SU-DHL-6 (cell line): Measurements from ENCODE around the gene LMX1A.
A peak's percentile ranks its signal among the peaks of the same experiment; 100 is the strongest.

Experiments
- H2AFZ ChIP-seq: fragments of 200-600 bp; sonication (generic); 2 replicates; pipeline ENCODE4 v1.6.1; 2014; ENCODE audit warnings: low read depth, mild to moderate bottlenecking, moderate library complexity, mixed read lengths, antibody characterized with exemption, low read length; ENCODE audit not compliant: severe bottlenecking
- H3F3A ChIP-seq: fragments of 200-600 bp; shearing (Covaris generic); 2 replicates; pipeline ENCODE4 v1.6.0; 2016; ENCODE audit warnings: antibody characterized with exemption, mild to moderate bottlenecking; ENCODE audit not compliant: insufficient read depth
- H3K27ac ChIP-seq: fragments of 200-600 bp; sonication (generic); 2 replicates; pipeline ENCODE4 v1.5.1; 2016; ENCODE audit warnings: low read depth, mild to moderate bottlenecking, low read length, moderate library complexity, mixed read lengths
- H3K27me3 ChIP-seq: fragments of 200-600 bp; sonication (generic), shearing (Covaris generic); 2 replicates; pipeline ENCODE4 v1.6.0; 2014; ENCODE audit warnings: mild to moderate bottlenecking, low read length
- H3K36me3 ChIP-seq: fragments of 200-600 bp; sonication (generic); 2 replicates; pipeline ENCODE4 v1.6.1; 2014; ENCODE audit warnings: mild to moderate bottlenecking, low read length, mixed read lengths
- H3K4me2 ChIP-seq: fragments of 300-600, 200-600 bp; shearing (Covaris generic), sonication (generic); 2 replicates; pipeline ENCODE4 v1.6.0; 2014; ENCODE audit warnings: low read length, low read depth, mild to moderate bottlenecking; ENCODE audit not compliant: poor library complexity, severe bottlenecking
- H3K4me3 ChIP-seq: fragments of 200-600 bp; sonication (generic); 2 replicates; pipeline ENCODE4 v1.5.1; 2014; ENCODE audit warnings: antibody characterized with exemption, low read length, mild to moderate bottlenecking, mixed read lengths; ENCODE audit not compliant: insufficient read depth, poor library complexity, severe bottlenecking
- H3K79me2 ChIP-seq: fragments of 200-600 bp; sonication (generic); 2 replicates; pipeline ENCODE4 v1.6.1; 2014; ENCODE audit warnings: mild to moderate bottlenecking, low read length, moderate library complexity; ENCODE audit not compliant: insufficient read depth
- H3K9ac ChIP-seq: fragments of 200-600 bp; sonication (generic); 2 replicates; pipeline ENCODE4 v1.7.0; 2014; ENCODE audit warnings: mild to moderate bottlenecking, low read length
- H3K9me2 ChIP-seq: fragments of 200-600 bp; sonication (generic); replicated peaks from 2 replicates; pipeline ENCODE4 v1.6.1; 2014; ENCODE audit warnings: low read length; ENCODE audit not compliant: insufficient read depth
- H3K9me3 ChIP-seq: fragments of 200-600 bp; sonication (generic); 2 replicates; pipeline ENCODE4 v1.6.1; 2014; ENCODE audit warnings: low read length, mixed read lengths; ENCODE audit not compliant: insufficient read depth
- H4K20me1 ChIP-seq: fragments of 200-600 bp; sonication (generic); 2 replicates; pipeline ENCODE4 v1.6.1; 2014; ENCODE audit warnings: low read depth, mild to moderate bottlenecking, antibody characterized with exemption, low read length, moderate library complexity, mixed read lengths
- EZH2phosphoT487 ChIP-seq: fragments of 200-600 bp; sonication (generic), shearing (Covaris generic); conservative IDR thresholded peaks from 2 replicates; pipeline ENCODE4 v1.6.1; 2018; ENCODE audit warnings: mild to moderate bottlenecking, antibody characterized with exemption, low read length, moderate library complexity, mixed read lengths
- TF ChIP-seq, protein P1 (sequence below): fragments of 200-600 bp; sonication (generic); IDR thresholded peaks from one replicate; pipeline ENCODE4 v1.5.1; 2017; ENCODE audit warnings: antibody characterized with exemption, mild to moderate bottlenecking, low read length, moderate library complexity; ENCODE audit not compliant: insufficient read depth, poor library complexity, severe bottlenecking

Gene LMX1A

GRCh38 chr1:165375623-165376022 is 19.1 kb upstream of the LMX1A start:
- Histone ChIP-seq H2AFZ (no peak overlapping the region), H3K4me3 (no peak overlapping the region), H3K9ac (no peak overlapping the region), H4K20me1 (no peaks in the 10 kb centered on the region), H3K79me2 (no peaks in the 10 kb centered on the region), H3K4me2 (no peak overlapping the region), H3K27ac (no peak overlapping the region), H3K27me3 (no peaks in the 10 kb centered on the region), H3K9me2 (no peaks in the 10 kb centered on the region), H3K9me3 (no peaks in the 10 kb centered on the region), H3K36me3 (no peaks in the 10 kb centered on the region), H3F3A (no peaks in the 10 kb centered on the region)
- TF ChIP-seq EZH2phosphoT487, result no peak
- TF ChIP-seq, protein P1, sequence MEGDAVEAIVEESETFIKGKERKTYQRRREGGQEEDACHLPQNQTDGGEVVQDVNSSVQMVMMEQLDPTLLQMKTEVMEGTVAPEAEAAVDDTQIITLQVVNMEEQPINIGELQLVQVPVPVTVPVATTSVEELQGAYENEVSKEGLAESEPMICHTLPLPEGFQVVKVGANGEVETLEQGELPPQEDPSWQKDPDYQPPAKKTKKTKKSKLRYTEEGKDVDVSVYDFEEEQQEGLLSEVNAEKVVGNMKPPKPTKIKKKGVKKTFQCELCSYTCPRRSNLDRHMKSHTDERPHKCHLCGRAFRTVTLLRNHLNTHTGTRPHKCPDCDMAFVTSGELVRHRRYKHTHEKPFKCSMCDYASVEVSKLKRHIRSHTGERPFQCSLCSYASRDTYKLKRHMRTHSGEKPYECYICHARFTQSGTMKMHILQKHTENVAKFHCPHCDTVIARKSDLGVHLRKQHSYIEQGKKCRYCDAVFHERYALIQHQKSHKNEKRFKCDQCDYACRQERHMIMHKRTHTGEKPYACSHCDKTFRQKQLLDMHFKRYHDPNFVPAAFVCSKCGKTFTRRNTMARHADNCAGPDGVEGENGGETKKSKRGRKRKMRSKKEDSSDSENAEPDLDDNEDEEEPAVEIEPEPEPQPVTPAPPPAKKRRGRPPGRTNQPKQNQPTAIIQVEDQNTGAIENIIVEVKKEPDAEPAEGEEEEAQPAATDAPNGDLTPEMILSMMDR, result no peak

- no peaks in the 10 kb centered on the region for H3K79me2 ChIP-seq
- H3K27me3 ChIP-seq, result no peaks in the 10 kb centered on the region
- H3K27ac ChIP-seq, result no peak overlapping the region
- no peak overlapping the region for H3K4me2 ChIP-seq
- H3F3A ChIP-seq, result no peaks in the 10 kb centered on the region
- H3K4me3 ChIP-seq, result no peak overlapping the region
- H3K36me3 ChIP-seq, result no peaks in the 10 kb centered on the region
- H4K20me1 ChIP-seq, result no peaks in the 10 kb centered on the region
- no peak overlapping the region for H2AFZ ChIP-seq
- H3K9me2 ChIP-seq, result no peaks in the 10 kb centered on the region
- H3K9ac ChIP-seq, result no peak overlapping the region
- TF ChIP-seq EZH2phosphoT487, result no peak
- TF ChIP-seq, protein P1, result no peak
- H3K9me3 ChIP-seq, result no peaks in the 10 kb centered on the region
Measured at GRCh38 chr1:165371588-165372225, 15.2 kb upstream of the LMX1A start.

DNA sequence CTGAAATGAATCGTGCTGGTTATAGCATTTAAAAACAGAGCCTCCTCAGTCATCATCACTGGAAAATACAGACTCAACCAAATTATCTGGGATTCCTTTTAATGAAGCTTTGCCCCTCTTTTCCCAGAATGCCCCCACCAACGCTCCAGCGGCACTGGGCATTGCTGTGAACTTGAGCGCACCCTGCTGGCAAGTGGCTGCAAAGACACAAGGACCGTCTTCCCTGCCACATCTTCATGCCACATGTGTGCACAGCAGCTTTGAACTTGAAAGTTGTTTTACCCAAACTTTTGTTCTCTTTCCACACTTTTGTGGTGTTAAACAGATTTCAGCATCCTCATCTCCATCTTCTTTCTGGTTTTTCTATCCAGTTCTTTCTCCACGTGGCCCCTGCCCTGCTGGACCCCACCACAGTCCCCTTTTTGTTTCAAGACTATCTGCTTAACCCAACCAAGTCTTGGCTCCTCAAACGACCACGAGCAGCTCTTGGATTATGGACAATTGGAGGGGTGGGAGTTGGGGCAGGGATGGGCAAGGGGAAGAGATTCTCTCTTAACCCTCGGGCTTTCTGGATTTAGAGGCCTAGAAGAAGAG is 12.8 kb upstream of the LMX1A start:
- no peak overlapping the region for H3K9ac ChIP-seq
- H3K4me3 ChIP-seq, result no peak overlapping the region
- H3K4me2 ChIP-seq, result no peak overlapping the region
- no peaks in the 10 kb centered on the region for H3K9me3 ChIP-seq
- H3K27ac ChIP-seq, result no peak overlapping the region
- H3K27me3 ChIP-seq, result no peaks in the 10 kb centered on the region
- no peaks in the 10 kb centered on the region for H4K20me1 ChIP-seq
- H3K36me3 ChIP-seq, result no peaks in the 10 kb centered on the region
- no peak for TF ChIP-seq EZH2phosphoT487
- TF ChIP-seq, protein P1, result peak; percentile 64
- no peaks in the 10 kb centered on the region for H3K79me2 ChIP-seq
- no peaks in the 10 kb centered on the region for H3K9me2 ChIP-seq
- no peak overlapping the region for H2AFZ ChIP-seq
- no peaks in the 10 kb centered on the region for H3F3A ChIP-seq
